Hypothalamus (tissue), 51 donors: ENCODE data around the gene PDE9A.
"Not testable (repeated sequence)": the region's sequence is repeated elsewhere in the genome, so short reads cannot be mapped to it uniquely, and the experiment has no call there.

ENCODE experiments used
- DNase-seq, 51 donors: peaks; one replicate each; lab custom pipeline; 2025; lab: John Stamatoyannopoulos, UW

PDE9A gene

DNA sequence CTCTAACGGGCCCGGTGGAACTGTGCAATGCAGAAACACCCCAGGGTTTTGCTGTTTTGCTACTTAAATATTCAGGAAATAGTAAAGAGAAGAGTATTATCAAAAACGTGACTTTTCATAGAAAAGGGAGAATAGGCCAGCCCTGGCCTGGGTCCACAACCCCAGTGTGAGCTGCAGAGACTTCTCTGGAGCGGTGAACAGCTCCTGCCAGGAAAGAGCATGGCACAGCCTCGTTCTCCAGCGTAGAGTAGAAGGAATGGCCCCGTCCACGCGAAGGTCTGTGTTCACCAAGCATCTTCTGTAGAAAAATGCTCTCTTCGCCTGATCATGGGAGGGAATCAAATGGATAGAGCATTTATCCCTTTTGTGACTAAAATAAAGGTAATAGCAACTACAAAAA, 51.4 kb downstream of the PDE9A start:
- DNase-seq = no peak

- no peak for DNase-seq
Measured at GRCh38 chr21:42705346-42705745, 51.9 kb downstream of the PDE9A start.

GRCh38 chr21:42705746-42706374, 52.4 kb downstream of the PDE9A start:
- no peak for DNase-seq

DNA sequence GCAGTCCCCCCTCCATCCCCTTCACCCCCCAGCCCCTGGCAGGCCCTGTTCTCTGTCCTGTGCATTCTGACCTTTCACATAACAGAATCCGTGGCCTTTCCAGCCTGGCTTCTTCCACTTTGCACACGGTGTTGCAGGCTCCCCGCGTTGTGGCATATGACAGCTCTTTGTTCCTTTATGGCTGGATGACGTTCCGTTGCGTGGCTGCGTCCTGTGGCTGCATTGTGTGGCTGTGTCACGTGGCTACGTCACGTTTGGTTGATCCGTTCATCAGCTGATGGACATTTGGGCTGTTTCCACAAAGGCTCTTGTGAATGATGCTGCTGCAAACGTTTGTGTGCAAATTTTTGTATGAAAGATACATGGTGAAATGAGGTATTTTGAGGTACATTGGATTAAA, 53.3 kb downstream of the PDE9A start:
- DNase-seq = no peak

GRCh38 chr21:42707207-42707830, 53.9 kb downstream of the PDE9A start:
- no peak for DNase-seq

- DNase-seq = no peak
Measured at GRCh38 chr21:42708107-42708506, 54.7 kb downstream of the PDE9A start.

DNA sequence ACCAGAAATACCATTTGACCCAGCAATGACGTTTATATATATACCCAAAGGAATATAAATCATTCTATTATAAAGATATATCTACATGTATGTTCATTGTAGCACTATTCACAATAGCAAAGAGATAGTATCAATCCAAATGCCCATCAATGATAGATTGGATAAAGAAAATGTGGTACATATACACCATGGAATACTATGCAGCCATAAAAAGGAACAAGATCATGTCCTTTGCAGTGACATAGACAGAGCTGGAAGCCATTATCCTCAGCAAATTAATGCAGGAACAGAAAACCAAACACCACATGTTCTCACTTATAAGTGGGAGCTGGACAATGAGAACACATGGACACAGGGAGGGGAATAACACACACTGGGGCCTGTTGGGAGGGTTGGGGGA, 55.5 kb downstream of the PDE9A start:
- not testable (repeated sequence) for DNase-seq

DNA sequence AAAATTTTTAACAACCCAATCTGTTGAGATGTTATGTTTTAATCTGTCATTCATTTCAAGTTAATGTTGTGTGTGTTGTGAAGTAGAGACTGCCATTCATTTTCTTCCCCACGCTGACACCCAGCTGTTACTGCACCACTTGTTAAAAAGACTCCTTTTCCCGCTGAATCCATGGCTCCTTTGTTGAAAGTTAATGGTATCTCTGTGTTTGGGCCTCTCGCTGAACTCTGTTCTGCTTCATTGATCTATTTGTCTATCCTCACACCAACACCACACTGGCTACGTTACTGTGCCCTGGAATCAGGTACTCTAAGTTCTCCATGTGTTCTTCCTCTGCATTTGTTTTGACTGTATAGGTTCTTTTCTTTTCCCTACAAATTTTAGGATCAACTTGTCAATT, 58.2 kb downstream of the PDE9A start:
- DNase-seq = no peak

- not testable (repeated sequence) for DNase-seq
Measured at GRCh38 chr21:42715427-42715826, 62.0 kb downstream of the PDE9A start.

DNA sequence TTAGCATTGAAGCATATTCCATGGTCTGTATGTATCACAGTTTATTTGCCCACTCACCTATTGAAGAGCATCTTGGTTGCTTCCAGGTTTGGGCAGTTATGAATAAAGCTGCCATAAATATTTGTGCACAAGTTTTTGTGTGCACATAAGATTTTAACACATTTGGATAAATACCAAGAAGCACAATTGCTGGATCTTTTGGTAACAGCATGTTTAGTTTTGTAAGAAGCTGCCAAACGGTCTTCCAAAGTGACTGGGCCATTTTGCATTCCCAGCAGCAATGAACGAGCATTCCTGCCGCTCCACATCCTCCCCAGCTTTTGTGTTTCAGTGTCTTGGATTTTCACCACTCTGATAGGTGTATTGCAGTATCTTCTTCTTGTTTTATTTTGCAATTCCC, 62.7 kb downstream of the PDE9A start:
- no peak for DNase-seq

GRCh38 chr21:42720484-42720883, 67.1 kb downstream of the PDE9A start:
- DNase-seq = not testable (repeated sequence)

DNA sequence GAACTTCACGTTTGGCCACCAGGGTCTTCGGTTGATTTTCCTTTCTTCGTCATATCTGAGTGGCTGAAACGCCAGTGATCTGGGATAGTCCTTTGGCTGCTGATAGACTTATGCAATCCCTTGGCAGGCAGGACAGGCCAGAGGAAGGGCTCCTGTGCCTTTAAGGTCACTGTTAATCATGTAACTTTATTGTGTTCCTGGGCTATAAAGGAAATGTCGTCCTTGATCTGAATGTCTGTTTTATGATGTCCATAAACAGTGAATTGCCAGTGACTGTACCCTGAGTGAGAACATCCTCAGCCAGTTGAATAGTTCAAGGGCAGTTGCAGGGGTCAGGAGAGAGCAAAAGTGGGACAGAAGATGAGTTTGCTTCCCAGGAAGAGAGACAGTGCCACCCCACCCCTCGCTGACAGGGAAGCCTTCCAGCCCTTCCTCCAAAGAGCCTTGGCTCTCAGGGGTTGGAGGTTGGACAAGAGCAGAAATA, 68.0 kb downstream of the PDE9A start:
- no peak for DNase-seq

- no peak for DNase-seq
Measured at GRCh38 chr21:42722153-42722552, 68.7 kb downstream of the PDE9A start.

GRCh38 chr21:42722808-42723473, 69.5 kb downstream of the PDE9A start:
- no peak for DNase-seq

DNA sequence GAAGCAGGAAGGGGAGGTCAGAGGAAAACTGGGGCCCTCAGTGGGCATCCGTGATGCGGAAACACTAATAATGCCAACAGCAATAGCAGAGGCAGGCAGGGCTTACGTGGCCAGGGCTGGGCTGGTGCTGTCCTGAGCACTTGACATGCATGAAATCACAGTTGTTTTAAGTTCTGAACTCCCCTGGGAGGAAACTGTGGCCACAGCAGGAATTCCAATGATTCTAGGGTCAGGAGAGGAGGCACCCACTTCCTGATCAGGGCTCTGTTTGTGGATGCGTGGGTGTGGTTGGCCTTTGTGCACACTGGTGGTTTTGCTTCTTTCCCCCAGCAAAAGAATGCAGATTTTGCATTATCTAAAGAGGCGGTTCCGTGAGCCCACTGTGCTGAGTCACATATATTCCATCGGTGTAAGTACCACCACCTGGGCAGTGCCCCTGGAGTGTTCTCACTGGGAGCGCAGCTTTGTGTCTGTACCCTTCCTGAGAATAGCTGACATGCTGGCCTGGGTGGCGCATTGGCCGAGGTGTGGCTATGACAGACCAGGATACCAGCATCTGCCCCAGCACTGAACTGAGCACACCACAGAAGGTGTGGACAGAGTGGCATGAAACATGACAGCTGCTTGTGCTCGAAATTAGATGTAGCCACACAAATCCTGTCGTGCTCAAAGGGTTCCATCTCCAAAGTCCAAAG, 71.0 kb downstream of the PDE9A start:
- no peak for DNase-seq

DNA sequence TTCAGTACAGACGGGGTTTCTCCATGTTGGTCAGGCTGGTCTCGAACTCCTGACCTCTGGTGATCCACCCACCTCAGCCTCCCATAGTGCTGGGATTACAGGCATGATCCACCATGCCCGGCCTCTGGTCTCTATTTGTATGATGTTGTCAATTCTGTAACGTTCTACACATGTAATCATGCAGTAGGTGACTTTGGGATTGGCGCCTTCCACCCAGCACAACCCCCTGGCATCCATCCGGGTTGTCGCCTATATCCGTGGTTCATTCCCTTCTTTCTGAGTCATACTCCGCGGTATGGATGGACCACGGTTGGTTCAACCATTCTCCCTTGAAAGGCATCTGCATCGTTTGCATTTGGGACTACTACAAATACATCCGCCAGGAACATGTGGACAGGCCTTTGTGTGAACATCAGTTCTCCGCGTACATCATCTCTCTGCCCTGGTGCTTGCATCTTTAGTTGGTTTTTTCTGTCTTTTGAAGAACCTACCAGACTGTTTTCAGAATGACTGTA, 72.1 kb downstream of the PDE9A start:
- no peak for DNase-seq

GRCh38 chr21:42731264-42732032, 78.0 kb downstream of the PDE9A start:
- DNase-seq = no peak

DNA sequence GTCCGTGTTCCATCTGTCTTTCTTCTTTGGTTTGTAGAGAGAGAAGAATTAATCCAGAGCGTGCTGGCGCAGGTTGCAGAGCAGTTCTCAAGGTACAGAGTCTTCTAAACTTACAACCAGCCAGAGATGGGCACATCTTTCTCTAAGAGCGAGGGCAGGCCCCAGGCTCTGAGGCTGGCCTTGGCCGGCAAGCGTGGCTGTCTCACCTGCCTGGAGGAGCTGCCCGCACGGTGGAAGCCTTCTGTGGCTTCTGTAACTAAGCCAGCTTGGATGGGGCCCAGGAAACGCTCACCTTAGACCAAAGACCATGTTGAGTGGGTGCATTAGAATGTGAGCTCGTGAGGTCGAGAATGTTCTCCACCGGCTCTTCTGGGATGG, 78.6 kb downstream of the PDE9A start:
- DNase-seq = no peak

- DNase-seq = no peak
Measured at GRCh38 chr21:42733037-42733627, 79.7 kb downstream of the PDE9A start.

- no peak for DNase-seq
Measured at GRCh38 chr21:42733874-42734273, 80.5 kb downstream of the PDE9A start.
